ENCODE measurements around the gene NKAIN1. TPM values are rescaled to one million over a fixed set of nuclear protein-coding genes. Genes with fewer than 3 reads are reported as not detected.
A peak's percentile ranks its signal among the peaks of the same experiment; 100 is the strongest.

NKAIN1 gene
- polyA plus RNA-seq, 3 donors: not detected

DNA sequence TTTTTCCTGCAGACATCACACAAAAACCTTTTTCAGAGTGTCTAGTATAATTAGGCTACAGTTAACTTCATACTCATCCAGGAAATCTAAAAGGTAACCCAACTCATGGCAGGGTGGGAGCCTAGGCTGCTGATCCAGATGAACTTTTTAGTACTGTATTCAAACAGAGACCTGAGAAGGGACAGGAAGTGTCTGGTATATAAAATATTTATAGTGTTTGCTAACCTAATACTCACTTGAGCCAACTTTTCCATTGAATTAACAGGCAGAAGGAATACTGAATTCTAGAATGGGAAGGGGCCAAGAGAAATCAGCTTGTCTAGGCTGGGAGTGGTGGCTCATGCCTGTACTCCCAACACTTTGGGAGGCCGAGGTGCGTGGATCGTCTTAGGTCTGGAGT lies 22.2 kb upstream of the NKAIN1 start:
- Histone ChIP-seq H3K36me3 (replicated peaks in 1 of 2; ENCODE audit: control insufficient read depth in 1 of 2, insufficient read depth in 2 of 2, low read length in 2 of 2) (peaks cover 73 to 100% of the 10 kb centered on the region in 2 donors), H3K4me1 (ENCODE audit: control insufficient read depth in 1 of 2, insufficient read depth in 2 of 2, low read length in 2 of 2) (no peaks in the 10 kb centered on the region), H3K27me3 (ENCODE audit: control insufficient read depth in 2 of 2, insufficient read depth in 2 of 2, low read length in 2 of 2) (no peaks in the 10 kb centered on the region), H3K9me3 (replicated peaks in 1 of 2; ENCODE audit: control insufficient read depth in 1 of 2, insufficient read depth in 1 of 2, low read length in 2 of 2) (no peaks in the 10 kb centered on the region), H3K9ac (ENCODE audit: insufficient read depth, low read length, poor library complexity, severe bottlenecking) (no peak overlapping the region), H3K27ac (ENCODE audit: low read depth in 1 of 2, low read length in 2 of 2) (no peak overlapping the region), H3K4me2 (replicated peaks; ENCODE audit: extremely low read depth, low read length, poor library complexity, severe bottlenecking) (no peak overlapping the region), H3K79me2 (ENCODE audit: insufficient read depth, low read length) (no peaks in the 10 kb centered on the region), H2AFZ (ENCODE audit: insufficient read depth, low read depth, low read length, poor library complexity, severe bottlenecking) (no peak overlapping the region), H4K20me1 (ENCODE audit: insufficient read depth, low read length) (no peaks in the 10 kb centered on the region), H3K4me3 (replicated peaks in 1 of 3; ENCODE audit: low read depth in 2 of 3, low read length in 3 of 3) (no peak overlapping the region)
- no peaks in the 10 kb centered on the region for H3K9me3 Mint-ChIP-seq
- TF ChIP-seq, protein P1, sequence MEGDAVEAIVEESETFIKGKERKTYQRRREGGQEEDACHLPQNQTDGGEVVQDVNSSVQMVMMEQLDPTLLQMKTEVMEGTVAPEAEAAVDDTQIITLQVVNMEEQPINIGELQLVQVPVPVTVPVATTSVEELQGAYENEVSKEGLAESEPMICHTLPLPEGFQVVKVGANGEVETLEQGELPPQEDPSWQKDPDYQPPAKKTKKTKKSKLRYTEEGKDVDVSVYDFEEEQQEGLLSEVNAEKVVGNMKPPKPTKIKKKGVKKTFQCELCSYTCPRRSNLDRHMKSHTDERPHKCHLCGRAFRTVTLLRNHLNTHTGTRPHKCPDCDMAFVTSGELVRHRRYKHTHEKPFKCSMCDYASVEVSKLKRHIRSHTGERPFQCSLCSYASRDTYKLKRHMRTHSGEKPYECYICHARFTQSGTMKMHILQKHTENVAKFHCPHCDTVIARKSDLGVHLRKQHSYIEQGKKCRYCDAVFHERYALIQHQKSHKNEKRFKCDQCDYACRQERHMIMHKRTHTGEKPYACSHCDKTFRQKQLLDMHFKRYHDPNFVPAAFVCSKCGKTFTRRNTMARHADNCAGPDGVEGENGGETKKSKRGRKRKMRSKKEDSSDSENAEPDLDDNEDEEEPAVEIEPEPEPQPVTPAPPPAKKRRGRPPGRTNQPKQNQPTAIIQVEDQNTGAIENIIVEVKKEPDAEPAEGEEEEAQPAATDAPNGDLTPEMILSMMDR (IDR thresholded peaks at IDR 0.05): no peak
- intact Hi-C loops (cut with micrococcal nuclease): no loop called here
- peak overlapping the region in 2 of 7 donors; percentile 46 to 52 for H3K27ac Mint-ChIP-seq
- peaks cover 81 to 96% of the 10 kb centered on the region in 2 donors for H3K36me3 Mint-ChIP-seq
- no CpG with 5 or more reads among the region's 3 CpGs for WGBS (ENCODE audit: insufficient coverage)
- peaks cover 7% of the 10 kb centered on the region for H3K4me1 Mint-ChIP-seq
- no peak for DNase-seq
- H3K4me3 Mint-ChIP-seq: no peak overlapping the region
- H3K27me3 Mint-ChIP-seq (ENCODE audit: low read depth in 3 of 3): peaks cover 0 to 2% (median 0%) of the 10 kb centered on the region in 3 donors

DNA sequence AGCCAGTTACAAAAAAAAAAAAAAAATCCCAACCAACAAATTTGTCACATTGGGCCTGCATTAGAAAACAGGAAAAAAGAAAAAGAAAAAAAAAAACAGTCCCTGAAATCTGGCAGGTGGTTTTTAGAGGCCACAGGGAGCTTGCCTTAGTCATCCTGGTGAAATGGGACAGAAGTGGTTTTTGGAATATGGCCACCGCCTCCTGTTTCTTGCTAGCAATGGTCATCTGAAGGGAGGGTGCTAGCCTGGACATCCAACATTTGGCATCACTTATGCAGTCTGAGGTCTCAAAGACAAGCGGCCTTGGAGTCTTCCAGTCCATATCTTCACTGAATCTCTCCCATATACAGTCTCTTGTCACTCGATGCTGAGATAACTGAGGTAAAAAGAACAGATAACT lies 20.1 kb upstream of the NKAIN1 start:
- Mint-ChIP-seq H3K4me1 (peaks cover 7% of the 10 kb centered on the region), H3K27me3 (ENCODE audit: low read depth in 3 of 3) (peaks cover 0 to 2% (median 0%) of the 10 kb centered on the region in 3 donors), H3K4me3 (no peak overlapping the region), H3K27ac (peak overlapping the region in 1 of 7 donors; percentile 40), H3K9me3 (no peaks in the 10 kb centered on the region), H3K36me3 (peaks cover 61 to 77% of the 10 kb centered on the region in 2 donors)
- H3K4me1 ChIP-seq (ENCODE audit: control insufficient read depth in 1 of 2, insufficient read depth in 2 of 2, low read length in 2 of 2): no peaks in the 10 kb centered on the region
- TF ChIP-seq, protein P1 (IDR thresholded peaks at IDR 0.05): no peak
- H3K36me3 ChIP-seq (replicated peaks in 1 of 2; ENCODE audit: control insufficient read depth in 1 of 2, insufficient read depth in 2 of 2, low read length in 2 of 2): peaks cover 58 to 82% of the 10 kb centered on the region in 2 donors
- no peak for DNase-seq
- H3K9me3 ChIP-seq (replicated peaks in 1 of 2; ENCODE audit: control insufficient read depth in 1 of 2, insufficient read depth in 1 of 2, low read length in 2 of 2): no peaks in the 10 kb centered on the region
- intact Hi-C loops (cut with micrococcal nuclease): no loop called here
- no peak overlapping the region for H3K9ac ChIP-seq (ENCODE audit: insufficient read depth, low read length, poor library complexity, severe bottlenecking)
- no peak overlapping the region for H3K4me3 ChIP-seq (replicated peaks in 1 of 3; ENCODE audit: low read depth in 2 of 3, low read length in 3 of 3)
- no peaks in the 10 kb centered on the region for H3K27me3 ChIP-seq (ENCODE audit: control insufficient read depth in 2 of 2, insufficient read depth in 2 of 2, low read length in 2 of 2)
- H3K4me2 ChIP-seq (replicated peaks; ENCODE audit: extremely low read depth, low read length, poor library complexity, severe bottlenecking): no peak overlapping the region
- H3K79me2 ChIP-seq (ENCODE audit: insufficient read depth, low read length): no peaks in the 10 kb centered on the region
- no peak overlapping the region for H2AFZ ChIP-seq (ENCODE audit: insufficient read depth, low read depth, low read length, poor library complexity, severe bottlenecking)
- H3K27ac ChIP-seq (ENCODE audit: low read depth in 1 of 2, low read length in 2 of 2): no peak overlapping the region
- WGBS (ENCODE audit: insufficient coverage): no CpG with 5 or more reads among the region's 3 CpGs
- no peaks in the 10 kb centered on the region for H4K20me1 ChIP-seq (ENCODE audit: insufficient read depth, low read length)

Measured in CD14-positive monocyte (primary cell).